HL-60 (cell line): ENCODE measurements around the gene CTH.

ENCODE experiments used
- DNase-seq, 2 experiments: peaks; one replicate each; pipeline ENCODE4 v3.0.0-alpha.2; 2010 to 2020; ENCODE audit warnings: low read depth in 1 of 2, low spot score in 1 of 2
- H3K27ac ChIP-seq: fragments of 250-450 bp; sonication (Bioruptor Pico); replicated peaks from 2 replicates; pipeline ENCODE4 v1.5.1; 2020; ENCODE audit warnings: mild to moderate bottlenecking, moderate library complexity
- H3K27me3 ChIP-seq: fragments of 250-450 bp; sonication (Bioruptor Pico); 2 replicates; pipeline ENCODE4 v1.5.1; 2021; ENCODE audit warnings: mild to moderate bottlenecking, moderate library complexity; ENCODE audit not compliant: insufficient read depth, poor library complexity, severe bottlenecking
- H3K4me3 ChIP-seq: replicated peaks from 2 replicates; pipeline ENCODE4 v1.5.1; 2011; ENCODE audit warnings: mild to moderate bottlenecking, control low read depth, low read length; ENCODE audit not compliant: insufficient read depth
- GABPA ChIP-seq: IDR thresholded peaks from 2 replicates; pipeline ENCODE4 v1.6.1; 2012; ENCODE audit warnings: low read depth
- POLR2AphosphoS5 ChIP-seq: IDR thresholded peaks from 2 replicates; pipeline ENCODE4 v1.6.1; 2012; ENCODE audit warnings: low read depth
- SPI1 ChIP-seq: IDR thresholded peaks from 2 replicates; pipeline ENCODE4 v1.6.1; 2012; ENCODE audit warnings: low read depth, mild to moderate bottlenecking, borderline replicate concordance
- TF ChIP-seq, protein P1 (sequence below): IDR thresholded peaks from one replicate; pipeline ENCODE4 v1.5.1; 2011; ENCODE audit warnings: low read length, control low read depth, inconsistent platforms; ENCODE audit not compliant: insufficient read depth
- TF ChIP-seq, protein P2 (sequence below): IDR thresholded peaks from 2 replicates; pipeline ENCODE4 v1.6.1; 2012; ENCODE audit warnings: low read depth; ENCODE audit not compliant: insufficient replicate concordance

CTH gene

DNA sequence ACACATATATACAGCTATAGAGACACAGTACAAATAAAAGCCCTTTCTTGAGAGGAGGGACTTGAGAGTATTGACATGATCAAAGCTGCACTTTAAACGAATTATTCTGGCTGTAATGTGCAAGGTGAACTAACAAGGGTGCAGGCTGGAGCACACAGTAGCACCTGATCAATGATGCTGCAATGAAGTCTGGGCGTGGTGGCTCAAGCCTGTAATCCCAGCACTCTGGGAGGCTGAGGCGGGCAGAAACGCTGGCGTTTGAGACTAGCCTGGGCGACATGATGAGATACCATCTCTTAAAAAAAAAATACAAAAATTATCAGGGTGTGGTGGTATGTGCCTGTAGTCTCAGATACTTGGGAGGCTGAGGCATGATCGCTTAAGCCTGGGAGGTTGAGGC is 14.1 kb upstream of the CTH start:
- no peak overlapping the region for H3K27ac ChIP-seq
- H3K4me3 ChIP-seq: no peak overlapping the region
- no peak for TF ChIP-seq GABPA
- TF ChIP-seq POLR2AphosphoS5: no peak
- TF ChIP-seq, protein P1, sequence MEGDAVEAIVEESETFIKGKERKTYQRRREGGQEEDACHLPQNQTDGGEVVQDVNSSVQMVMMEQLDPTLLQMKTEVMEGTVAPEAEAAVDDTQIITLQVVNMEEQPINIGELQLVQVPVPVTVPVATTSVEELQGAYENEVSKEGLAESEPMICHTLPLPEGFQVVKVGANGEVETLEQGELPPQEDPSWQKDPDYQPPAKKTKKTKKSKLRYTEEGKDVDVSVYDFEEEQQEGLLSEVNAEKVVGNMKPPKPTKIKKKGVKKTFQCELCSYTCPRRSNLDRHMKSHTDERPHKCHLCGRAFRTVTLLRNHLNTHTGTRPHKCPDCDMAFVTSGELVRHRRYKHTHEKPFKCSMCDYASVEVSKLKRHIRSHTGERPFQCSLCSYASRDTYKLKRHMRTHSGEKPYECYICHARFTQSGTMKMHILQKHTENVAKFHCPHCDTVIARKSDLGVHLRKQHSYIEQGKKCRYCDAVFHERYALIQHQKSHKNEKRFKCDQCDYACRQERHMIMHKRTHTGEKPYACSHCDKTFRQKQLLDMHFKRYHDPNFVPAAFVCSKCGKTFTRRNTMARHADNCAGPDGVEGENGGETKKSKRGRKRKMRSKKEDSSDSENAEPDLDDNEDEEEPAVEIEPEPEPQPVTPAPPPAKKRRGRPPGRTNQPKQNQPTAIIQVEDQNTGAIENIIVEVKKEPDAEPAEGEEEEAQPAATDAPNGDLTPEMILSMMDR: no peak
- TF ChIP-seq, protein P2, sequence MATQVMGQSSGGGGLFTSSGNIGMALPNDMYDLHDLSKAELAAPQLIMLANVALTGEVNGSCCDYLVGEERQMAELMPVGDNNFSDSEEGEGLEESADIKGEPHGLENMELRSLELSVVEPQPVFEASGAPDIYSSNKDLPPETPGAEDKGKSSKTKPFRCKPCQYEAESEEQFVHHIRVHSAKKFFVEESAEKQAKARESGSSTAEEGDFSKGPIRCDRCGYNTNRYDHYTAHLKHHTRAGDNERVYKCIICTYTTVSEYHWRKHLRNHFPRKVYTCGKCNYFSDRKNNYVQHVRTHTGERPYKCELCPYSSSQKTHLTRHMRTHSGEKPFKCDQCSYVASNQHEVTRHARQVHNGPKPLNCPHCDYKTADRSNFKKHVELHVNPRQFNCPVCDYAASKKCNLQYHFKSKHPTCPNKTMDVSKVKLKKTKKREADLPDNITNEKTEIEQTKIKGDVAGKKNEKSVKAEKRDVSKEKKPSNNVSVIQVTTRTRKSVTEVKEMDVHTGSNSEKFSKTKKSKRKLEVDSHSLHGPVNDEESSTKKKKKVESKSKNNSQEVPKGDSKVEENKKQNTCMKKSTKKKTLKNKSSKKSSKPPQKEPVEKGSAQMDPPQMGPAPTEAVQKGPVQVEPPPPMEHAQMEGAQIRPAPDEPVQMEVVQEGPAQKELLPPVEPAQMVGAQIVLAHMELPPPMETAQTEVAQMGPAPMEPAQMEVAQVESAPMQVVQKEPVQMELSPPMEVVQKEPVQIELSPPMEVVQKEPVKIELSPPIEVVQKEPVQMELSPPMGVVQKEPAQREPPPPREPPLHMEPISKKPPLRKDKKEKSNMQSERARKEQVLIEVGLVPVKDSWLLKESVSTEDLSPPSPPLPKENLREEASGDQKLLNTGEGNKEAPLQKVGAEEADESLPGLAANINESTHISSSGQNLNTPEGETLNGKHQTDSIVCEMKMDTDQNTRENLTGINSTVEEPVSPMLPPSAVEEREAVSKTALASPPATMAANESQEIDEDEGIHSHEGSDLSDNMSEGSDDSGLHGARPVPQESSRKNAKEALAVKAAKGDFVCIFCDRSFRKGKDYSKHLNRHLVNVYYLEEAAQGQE: no peak
- no peak for TF ChIP-seq SPI1
- no peak for DNase-seq
- H3K27me3 ChIP-seq: no peaks in the 10 kb centered on the region

DNA sequence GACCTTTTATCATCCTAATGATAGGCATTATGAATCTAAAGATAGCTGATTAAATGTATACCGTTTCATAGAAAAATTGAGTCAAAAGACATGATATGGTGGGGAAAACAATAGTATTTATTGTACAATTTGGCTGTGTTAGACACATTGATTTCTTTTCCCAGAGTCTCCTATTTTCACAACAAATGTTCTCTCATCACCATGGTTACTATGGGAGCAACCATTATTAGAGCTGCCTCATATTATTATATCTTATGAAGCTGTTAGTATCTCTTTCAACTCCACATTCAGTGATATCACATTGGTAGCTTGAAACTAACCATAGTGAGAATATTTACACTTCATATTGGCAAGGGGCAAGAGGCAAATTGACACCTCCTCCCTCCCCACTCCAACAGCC is 10.7 kb upstream of the CTH start:
- TF ChIP-seq, protein P1: no peak
- no peak for TF ChIP-seq POLR2AphosphoS5
- no peak for TF ChIP-seq GABPA
- no peak for TF ChIP-seq SPI1
- TF ChIP-seq, protein P2: no peak
- no peak overlapping the region for H3K27ac ChIP-seq
- DNase-seq: no peak
- no peaks in the 10 kb centered on the region for H3K27me3 ChIP-seq
- no peak overlapping the region for H3K4me3 ChIP-seq

DNA sequence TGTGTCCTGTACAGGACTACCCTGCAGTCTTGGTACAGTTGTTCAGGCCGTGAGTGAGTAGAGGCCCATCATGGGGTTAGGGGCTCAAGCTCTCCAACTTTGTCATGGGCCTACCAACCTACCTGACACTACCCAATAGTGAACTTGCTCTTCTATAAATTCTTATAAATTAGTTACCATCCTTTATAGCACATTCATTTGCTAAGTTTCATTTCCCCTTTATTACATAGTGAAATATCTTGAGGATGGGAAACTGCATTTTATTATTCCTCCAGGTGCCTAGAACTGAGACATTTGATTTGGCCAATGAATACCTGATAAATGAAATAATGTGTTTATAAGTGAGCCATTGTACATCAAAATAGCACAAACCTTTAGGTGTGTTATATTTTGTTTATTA is 9.1 kb upstream of the CTH start:
- TF ChIP-seq GABPA (no peak), POLR2AphosphoS5 (no peak), SPI1 (no peak)
- TF ChIP-seq, protein P2: no peak
- TF ChIP-seq, protein P1: no peak
- Histone ChIP-seq H3K4me3 (no peak overlapping the region), H3K27ac (no peak overlapping the region), H3K27me3 (no peaks in the 10 kb centered on the region)
- no peak for DNase-seq
